Epidermal melanocyte (primary cell): ENCODE results near the gene HTR3C.

Source experiments
- DNase-seq: peaks from one replicate; pipeline ENCODE4 v3.0.0; 2011; ENCODE audit warnings: low spot score; ENCODE audit not compliant: insufficient read length

The HTR3C gene

DNA sequence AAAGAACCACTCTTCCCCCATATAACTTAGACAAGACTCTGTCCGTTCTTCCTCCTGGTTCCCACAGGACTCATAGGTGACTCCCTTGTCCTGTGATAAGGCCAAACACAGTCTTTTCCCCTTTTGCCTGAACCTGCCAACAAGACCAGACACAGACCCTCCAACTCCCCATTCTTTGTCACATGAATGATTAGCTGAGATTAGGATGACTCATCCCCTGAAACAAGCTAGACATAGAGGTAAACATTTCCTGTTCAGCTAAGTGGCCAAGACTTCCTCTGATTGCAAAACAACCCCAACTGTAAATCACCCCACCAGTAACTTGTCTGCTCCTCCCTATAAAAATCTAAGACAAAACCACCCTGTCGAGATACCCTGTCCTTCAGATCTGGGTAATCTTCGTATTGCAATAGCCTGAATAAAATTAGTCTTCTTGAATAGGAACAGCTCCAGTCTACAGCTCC, 32.6 kb downstream of the HTR3C start:
- DNase-seq, result no peak

DNA sequence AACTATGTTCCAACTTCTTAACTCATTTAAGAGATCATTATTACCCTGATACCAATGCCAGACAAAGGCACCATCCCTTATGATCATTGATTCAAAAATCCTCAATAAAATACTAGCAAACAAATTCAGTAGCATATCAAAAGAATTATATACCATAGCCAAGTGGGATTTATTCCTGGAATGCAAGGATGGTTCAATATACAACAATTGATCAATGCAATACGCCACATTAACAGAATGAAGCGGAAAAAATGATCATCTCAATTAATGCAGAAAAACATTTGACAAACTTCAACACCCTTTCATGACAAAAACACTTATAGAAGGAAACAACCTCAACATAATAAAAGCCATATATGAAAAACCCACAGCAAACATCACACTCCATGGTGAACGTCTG, 39.4 kb downstream of the HTR3C start:
- no peak for DNase-seq

DNA sequence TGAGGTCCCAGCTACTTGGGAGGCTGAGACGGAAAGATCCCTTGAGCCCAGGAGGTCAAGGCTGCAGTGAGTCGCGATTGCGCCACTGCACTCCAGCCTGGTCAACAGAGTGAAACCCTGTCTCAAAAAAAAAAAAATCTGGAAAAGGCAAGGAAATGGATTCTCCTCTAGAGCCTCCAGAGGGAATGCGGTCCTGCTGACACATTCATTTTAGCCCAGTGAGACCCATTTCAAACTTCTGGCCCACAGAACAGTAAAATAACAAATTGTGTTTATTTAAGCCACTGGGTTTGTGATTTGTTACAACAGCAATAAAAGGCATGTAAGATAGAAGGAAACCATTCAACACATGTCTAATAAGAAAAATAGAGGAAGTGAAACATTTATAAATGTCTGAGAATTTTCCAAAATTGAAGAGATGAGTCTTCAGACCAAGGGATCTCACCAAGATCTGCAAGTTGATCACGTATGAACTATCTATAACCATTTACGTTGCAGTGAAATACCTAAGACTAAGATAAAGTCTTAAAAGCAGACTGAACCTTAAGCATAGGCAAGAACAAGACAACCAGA, 44.0 kb downstream of the HTR3C start, which contains the start of gene HTR3E:
Gene HTR3E, plus strand, starts transcription at position 254 of the 573 bp plus-strand sequence. CDS start 466 bp downstream, outside the sequence.
- no peak for DNase-seq

DNA sequence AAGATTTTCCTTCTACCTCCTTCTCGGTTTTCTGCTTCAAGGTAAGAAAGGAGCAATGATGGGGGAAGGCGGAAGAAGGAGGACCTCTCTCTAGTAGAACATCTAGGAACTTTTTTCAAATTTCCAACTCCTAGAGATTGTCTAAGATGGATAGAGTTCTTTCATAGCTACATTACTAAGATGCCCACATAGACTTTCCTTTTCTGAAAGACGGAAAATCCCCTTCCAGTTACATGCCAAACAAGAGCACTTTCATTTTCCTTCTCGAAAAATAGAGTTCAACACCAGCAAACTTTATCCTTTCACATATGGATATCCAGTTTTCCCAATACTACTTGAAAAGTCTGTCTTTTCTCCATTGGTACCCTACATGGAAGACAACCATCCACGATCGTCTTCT, 44.7 kb downstream of the HTR3C start:
- no peak for DNase-seq

DNA sequence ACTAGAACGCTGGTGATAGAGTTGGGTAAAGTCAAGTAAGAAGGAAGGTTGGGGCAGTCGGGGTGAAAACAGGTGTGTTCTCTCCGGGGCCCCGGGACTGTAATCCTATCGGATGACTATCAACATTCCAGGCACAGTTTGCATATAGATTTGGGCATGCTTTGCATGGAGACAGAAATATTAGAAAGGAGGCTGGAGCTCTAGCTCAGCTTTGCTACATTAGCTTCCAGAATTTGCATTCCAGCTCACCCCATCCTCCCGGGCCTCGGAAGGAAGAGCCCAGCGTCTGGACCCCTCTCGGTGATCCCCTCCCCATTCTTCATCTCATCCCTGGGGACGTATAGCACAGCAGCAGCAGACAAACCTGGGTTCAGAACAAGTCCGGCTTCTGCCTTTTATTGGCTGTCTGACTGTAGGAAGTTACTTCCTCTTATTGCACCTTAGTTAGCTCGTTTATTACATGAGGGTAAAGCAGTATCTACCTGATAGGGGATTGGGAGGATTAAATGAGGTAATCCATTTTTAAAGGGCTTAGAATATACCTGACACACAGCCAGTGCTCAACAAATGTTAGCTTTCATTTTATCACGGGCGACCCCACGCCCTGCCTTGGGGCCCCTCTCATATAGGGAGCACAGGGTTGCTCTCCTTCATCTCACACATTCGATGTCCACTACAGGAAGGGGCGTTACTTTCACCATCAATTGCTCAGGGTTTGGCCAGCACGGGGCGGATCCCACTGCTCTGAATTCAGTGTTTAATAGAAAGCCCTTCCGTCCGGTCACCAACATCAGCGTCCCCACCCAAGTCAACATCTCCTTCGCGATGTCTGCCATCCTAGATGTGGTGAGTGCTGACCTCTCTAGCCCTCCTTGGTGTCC, 47.2 kb downstream of the HTR3C start:
- DNase-seq, result no peak
